WTC11 (cell line): ENCODE results near the gene LCLAT1. TPM values are rescaled to one million over a fixed set of nuclear protein-coding genes. Genes with fewer than 3 reads are reported as not detected.
A peak's percentile ranks its signal among the peaks of the same experiment; 100 is the strongest.
"Not testable (repeated sequence)": the region's sequence is repeated elsewhere in the genome, so short reads cannot be mapped to it uniquely, and the experiment has no call there.

ENCODE experiments used
- ATAC-seq: fragments of 200-7000 bp; cut with Tn5 transposase; 2 replicates; pipeline ENCODE4 v1.10.0; 2021; ENCODE audit warnings: mild to moderate bottlenecking, moderate library complexity
- CTCF ChIA-PET: fragments of 300-600 bp; sonication (Branson Sonifier 250); formaldehyde crosslinking; loops from one replicate; lab custom pipeline; 2021; ENCODE audit warnings: antibody characterized with exemption; lab: Charles Lee
- POLR2A ChIA-PET: fragments of 350-600 bp; sonication (Branson Sonifier 250); formaldehyde crosslinking; loops from one replicate; lab custom pipeline; 2021; ENCODE audit warnings: antibody characterized with exemption; lab: Charles Lee
- DNase-seq: peaks from one replicate; pipeline ENCODE4 v3.0.0; 2021; ENCODE audit warnings: low spot score
- H3K27ac Mint-ChIP-seq: 2 replicates; pipeline ENCODE4 v1.8.0; 2021; ENCODE audit warnings: mixed read lengths
- H3K27me3 Mint-ChIP-seq: 2 replicates; pipeline ENCODE4 v1.8.0; 2021; ENCODE audit warnings: low read depth, mild to moderate bottlenecking, moderate library complexity, mixed read lengths
- H3K36me3 Mint-ChIP-seq: 2 replicates; pipeline ENCODE4 v1.8.0; 2021; ENCODE audit warnings: mixed read lengths
- H3K4me1 Mint-ChIP-seq: 2 replicates; pipeline ENCODE4 v1.8.0; 2022; ENCODE audit warnings: mixed read lengths
- H3K4me3 Mint-ChIP-seq: 2 replicates; pipeline ENCODE4 v1.8.0; 2021; ENCODE audit warnings: mild to moderate bottlenecking, moderate library complexity, mixed read lengths
- H3K9me3 Mint-ChIP-seq: 2 replicates; pipeline ENCODE4 v1.8.0; 2021; ENCODE audit warnings: mixed read lengths
- ETV6 ChIP-seq: sonication (generic); formaldehyde crosslinking; IDR thresholded peaks from 2 replicates; pipeline ENCODE4 v1.8.1; 2022; ENCODE audit warnings: mild to moderate bottlenecking, missing genetic modification reagents
- GABPB1 ChIP-seq: sonication (generic); formaldehyde crosslinking; IDR thresholded peaks from 2 replicates; pipeline ENCODE4 v1.8.1; 2023; ENCODE audit warnings: mild to moderate bottlenecking, missing genetic modification reagents
- GRHL2 ChIP-seq: fragments of 250-450 bp; sonication (Bioruptor Pico); IDR thresholded peaks from 2 replicates; pipeline ENCODE4 v1.8.0; 2022; ENCODE audit warnings: mild to moderate bottlenecking, moderate library complexity; ENCODE audit not compliant: insufficient replicate concordance, severe bottlenecking
- IRF2 ChIP-seq: sonication (generic); formaldehyde crosslinking; IDR thresholded peaks from 2 replicates; pipeline ENCODE4 v1.8.0; 2022; ENCODE audit warnings: low read depth, missing genetic modification reagents, borderline replicate concordance
- MAX ChIP-seq: sonication (generic); formaldehyde crosslinking; IDR thresholded peaks from 2 replicates; pipeline ENCODE4 v1.8.0; 2022; ENCODE audit warnings: mild to moderate bottlenecking, missing genetic modification reagents
- MLX ChIP-seq: sonication (generic); formaldehyde crosslinking; IDR thresholded peaks from 2 replicates; pipeline ENCODE4 v1.8.1; 2023; ENCODE audit warnings: mild to moderate bottlenecking, missing genetic modification reagents, moderate library complexity
- NFATC4 ChIP-seq: fragments of 250-450 bp; sonication (Bioruptor Pico); IDR thresholded peaks from 2 replicates; pipeline ENCODE4 v1.9.0; 2021; ENCODE audit warnings: mild to moderate bottlenecking
- NFYB ChIP-seq: sonication (generic); formaldehyde crosslinking; conservative IDR thresholded peaks from 2 replicates; pipeline ENCODE4 v1.8.0; 2022; ENCODE audit warnings: low read depth, missing genetic modification reagents
- SMAD3 ChIP-seq: sonication (generic); formaldehyde crosslinking; IDR thresholded peaks from 2 replicates; pipeline ENCODE4 v1.8.0; 2022; ENCODE audit warnings: missing genetic modification reagents, mild to moderate bottlenecking, borderline replicate concordance
- SMAD4 ChIP-seq: sonication (generic); formaldehyde crosslinking; IDR thresholded peaks from 2 replicates; pipeline ENCODE4 v1.8.0; 2022; ENCODE audit warnings: mild to moderate bottlenecking, missing genetic modification reagents
- SOX15 ChIP-seq: fragments of 250-450 bp; sonication (Bioruptor Pico); IDR thresholded peaks from 2 replicates; pipeline ENCODE4 v1.9.0; 2021; ENCODE audit warnings: mild to moderate bottlenecking
- TEAD1 ChIP-seq: sonication (generic); formaldehyde crosslinking; IDR thresholded peaks from 2 replicates; pipeline ENCODE4 v1.8.0; 2022; ENCODE audit warnings: mild to moderate bottlenecking, missing genetic modification reagents
- ZNF219 ChIP-seq: sonication (generic); formaldehyde crosslinking; IDR thresholded peaks from 2 replicates; pipeline ENCODE4 v1.8.0; 2023; ENCODE audit warnings: missing genetic modification reagents, mild to moderate bottlenecking, borderline replicate concordance
- ZNF232 ChIP-seq: sonication (generic); formaldehyde crosslinking; IDR thresholded peaks from 2 replicates; pipeline ENCODE4 v1.8.0; 2022; ENCODE audit warnings: mild to moderate bottlenecking, missing genetic modification reagents
- ZNF263 ChIP-seq: sonication (generic); formaldehyde crosslinking; IDR thresholded peaks from 2 replicates; pipeline ENCODE4 v1.8.1; 2022; ENCODE audit warnings: low read depth, mild to moderate bottlenecking, moderate library complexity, missing genetic modification reagents
- ZNF416 ChIP-seq: fragments of 250-450 bp; sonication (Bioruptor Pico); IDR thresholded peaks from 2 replicates; pipeline ENCODE4 v1.9.0; 2021; ENCODE audit warnings: mild to moderate bottlenecking, inconsistent platforms
- ZNF671 ChIP-seq: fragments of 250-450 bp; sonication (Bioruptor Pico); IDR thresholded peaks from 2 replicates; pipeline ENCODE4 v1.8.0; 2021; ENCODE audit warnings: mild to moderate bottlenecking
- total RNA-seq: library from RNA; stranded (reverse); gene quantifications from 3 replicates; pipeline ENCODE4 v1.2.3, GENCODE V29; 2021
- TF ChIP-seq, protein P1 (sequence below): sonication (generic); formaldehyde crosslinking; IDR thresholded peaks from 2 replicates; pipeline ENCODE4 v1.8.1; 2022; ENCODE audit warnings: low read depth, missing genetic modification reagents, borderline replicate concordance
- TF ChIP-seq, protein P2 (sequence below): sonication (generic); formaldehyde crosslinking; IDR thresholded peaks from 2 replicates; pipeline ENCODE4 v1.8.1; 2023; ENCODE audit warnings: mild to moderate bottlenecking, missing genetic modification reagents
- TF ChIP-seq, protein P3 (sequence below): sonication (generic); formaldehyde crosslinking; IDR thresholded peaks from 2 replicates; pipeline ENCODE4 v1.8.0; 2022; ENCODE audit warnings: mild to moderate bottlenecking, missing genetic modification reagents

The LCLAT1 gene
- total RNA-seq, 1 experiment from 2014 or later = 22.3 TPM

DNA sequence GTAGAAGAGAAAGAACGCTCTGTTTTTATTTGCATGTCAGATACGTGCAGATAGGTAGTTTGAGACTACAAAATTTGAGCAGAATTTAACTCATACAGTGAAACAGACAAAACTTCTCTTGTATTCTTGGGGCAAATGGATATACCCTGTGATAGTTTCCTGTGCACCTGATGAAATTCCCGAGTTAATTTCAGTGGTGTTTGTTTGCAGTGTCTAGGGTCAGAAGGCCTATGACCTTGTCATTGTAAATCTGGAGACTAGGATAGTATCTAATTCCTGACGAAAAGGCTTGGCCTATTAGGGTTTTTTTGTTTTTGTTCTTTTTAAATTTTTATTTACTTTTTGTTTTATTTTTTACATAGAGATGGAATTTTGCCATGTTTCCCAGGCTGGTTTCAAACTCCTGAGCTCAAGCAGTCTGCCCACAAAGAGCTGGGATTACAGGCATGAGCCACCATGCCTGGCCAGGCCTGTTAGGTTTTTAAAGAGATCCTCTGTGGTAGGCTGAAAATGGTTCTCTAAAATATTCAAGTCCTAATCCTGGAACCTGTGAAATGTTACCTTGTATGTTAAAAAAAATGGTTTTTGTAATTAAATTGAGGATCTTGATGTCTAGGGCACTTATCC, 17.6 kb downstream of the LCLAT1 start:
- no peak for TF ChIP-seq SMAD3 (CRISPR knock-in tag)
- peak; percentile 98 for TF ChIP-seq GABPB1 (CRISPR knock-in tag)
- TF ChIP-seq IRF2 = no peak
- TF ChIP-seq SOX15 = no peak
- no peak for TF ChIP-seq SMAD4 (CRISPR knock-in tag)
- POLR2A ChIA-PET = interaction anchor here (0.5 kb wide), 1 partner anchor 1363 kb away, joined by 5 read pairs; no protein-coding TSS in a partner anchor
- Mint-ChIP-seq H3K27me3 (no peaks in the 10 kb centered on the region), H3K4me1 (peaks cover 40% of the 10 kb centered on the region), H3K9me3 (peaks cover 22% of the 10 kb centered on the region; the same call in 1 of the 2 replicates), H3K36me3 (peaks cover 19% of the 10 kb centered on the region), H3K27ac (peak overlapping the region; percentile 66), H3K4me3 (no peak overlapping the region)
- CTCF ChIA-PET = interaction anchor here (0.6 kb wide), 2 partner anchors 229 to 247 kb away, joined by 3 read pairs; no protein-coding TSS in a partner anchor
- DNase-seq (no peak), ATAC-seq (no peak)

DNA sequence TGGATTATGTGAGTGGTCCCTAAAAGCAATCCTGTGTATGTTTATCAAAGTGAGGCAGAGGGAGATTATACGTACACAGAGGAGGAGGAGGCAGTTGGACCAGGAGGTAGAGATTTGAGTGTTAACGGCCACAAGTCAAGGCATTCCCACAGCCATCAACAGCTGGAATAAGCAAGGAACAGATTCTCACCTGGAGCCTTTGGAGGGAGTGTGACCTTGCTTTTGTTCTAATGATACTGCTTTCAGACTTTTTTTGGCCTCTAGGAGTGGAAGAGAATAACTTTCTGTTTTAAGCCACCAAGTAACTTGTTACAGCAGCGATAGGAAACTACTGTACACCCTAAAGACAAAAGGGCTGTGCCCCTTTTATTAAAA, 18.1 kb downstream of the LCLAT1 start:
- Mint-ChIP-seq H3K36me3 (peaks cover 19% of the 10 kb centered on the region), H3K4me1 (peaks cover 39% of the 10 kb centered on the region), H3K27ac (peak overlapping the region; percentile 66), H3K27me3 (no peaks in the 10 kb centered on the region), H3K9me3 (peaks cover 26% of the 10 kb centered on the region), H3K4me3 (no peak overlapping the region)
- TF ChIP-seq ZNF416 (no peak), MLX (CRISPR knock-in tag) (no peak), TEAD1 (CRISPR knock-in tag) (no peak), SOX15 (no peak), MAX (CRISPR knock-in tag) (no peak), ETV6 (CRISPR knock-in tag) (no peak), NFATC4 (CRISPR knock-in tag) (no peak)
- TF ChIP-seq, protein P1, sequence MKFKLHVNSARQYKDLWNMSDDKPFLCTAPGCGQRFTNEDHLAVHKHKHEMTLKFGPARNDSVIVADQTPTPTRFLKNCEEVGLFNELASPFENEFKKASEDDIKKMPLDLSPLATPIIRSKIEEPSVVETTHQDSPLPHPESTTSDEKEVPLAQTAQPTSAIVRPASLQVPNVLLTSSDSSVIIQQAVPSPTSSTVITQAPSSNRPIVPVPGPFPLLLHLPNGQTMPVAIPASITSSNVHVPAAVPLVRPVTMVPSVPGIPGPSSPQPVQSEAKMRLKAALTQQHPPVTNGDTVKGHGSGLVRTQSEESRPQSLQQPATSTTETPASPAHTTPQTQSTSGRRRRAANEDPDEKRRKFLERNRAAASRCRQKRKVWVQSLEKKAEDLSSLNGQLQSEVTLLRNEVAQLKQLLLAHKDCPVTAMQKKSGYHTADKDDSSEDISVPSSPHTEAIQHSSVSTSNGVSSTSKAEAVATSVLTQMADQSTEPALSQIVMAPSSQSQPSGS (CRISPR knock-in tag) = no peak
- CTCF ChIA-PET = interaction anchor here (0.6 kb wide), 2 partner anchors 228 to 247 kb away, joined by 3 read pairs; no protein-coding TSS in a partner anchor
- ATAC-seq = no peak; the same call in 1 of the 2 replicates
- POLR2A ChIA-PET = interaction anchor here (0.5 to 0.6 kb wide), 2 partner anchors 41 to 1362 kb away, joined by 3 to 5 read pairs; no protein-coding TSS in a partner anchor
- no peak for DNase-seq

DNA sequence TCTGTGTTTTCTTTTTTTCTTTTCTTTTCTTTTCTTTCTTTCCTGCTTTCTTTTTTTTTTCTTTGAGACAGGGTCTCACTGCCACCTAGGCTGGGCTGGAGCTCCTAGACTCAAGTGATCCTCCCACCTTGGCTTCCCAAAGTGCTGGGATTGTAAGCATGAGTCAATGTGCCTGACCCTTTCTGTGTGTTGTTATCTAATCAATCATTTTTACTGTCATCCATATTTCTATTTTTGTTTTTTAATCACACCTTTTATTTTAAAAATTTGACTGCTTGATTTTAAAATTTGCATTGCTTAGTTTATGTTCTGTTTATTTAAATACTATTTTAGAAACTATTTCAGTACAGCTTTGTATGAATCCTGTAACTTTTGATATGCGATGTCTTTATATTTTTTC, 19.2 kb downstream of the LCLAT1 start:
- no peak overlapping the region for H3K4me3 Mint-ChIP-seq
- ATAC-seq (0 out of 2 replicates have a peak, but pooled peaks have one; percentile 32), DNase-seq (no peak)
- H3K27me3 Mint-ChIP-seq = no peaks in the 10 kb centered on the region
- ChIA-PET CTCF (interaction anchor here (0.7 to 0.9 kb wide), 2 partner anchors 258 to 259 kb away, joined by 3 to 5 read pairs; no protein-coding TSS in a partner anchor), POLR2A (no interaction called here)
- peaks cover 30% of the 10 kb centered on the region for H3K4me1 Mint-ChIP-seq
- H3K27ac Mint-ChIP-seq = peak overlapping the region; percentile 88; the same call in 1 of the 2 replicates
- H3K9me3 Mint-ChIP-seq = peaks cover 26% of the 10 kb centered on the region
- H3K36me3 Mint-ChIP-seq = peaks cover 14% of the 10 kb centered on the region
- TF ChIP-seq, protein P2, sequence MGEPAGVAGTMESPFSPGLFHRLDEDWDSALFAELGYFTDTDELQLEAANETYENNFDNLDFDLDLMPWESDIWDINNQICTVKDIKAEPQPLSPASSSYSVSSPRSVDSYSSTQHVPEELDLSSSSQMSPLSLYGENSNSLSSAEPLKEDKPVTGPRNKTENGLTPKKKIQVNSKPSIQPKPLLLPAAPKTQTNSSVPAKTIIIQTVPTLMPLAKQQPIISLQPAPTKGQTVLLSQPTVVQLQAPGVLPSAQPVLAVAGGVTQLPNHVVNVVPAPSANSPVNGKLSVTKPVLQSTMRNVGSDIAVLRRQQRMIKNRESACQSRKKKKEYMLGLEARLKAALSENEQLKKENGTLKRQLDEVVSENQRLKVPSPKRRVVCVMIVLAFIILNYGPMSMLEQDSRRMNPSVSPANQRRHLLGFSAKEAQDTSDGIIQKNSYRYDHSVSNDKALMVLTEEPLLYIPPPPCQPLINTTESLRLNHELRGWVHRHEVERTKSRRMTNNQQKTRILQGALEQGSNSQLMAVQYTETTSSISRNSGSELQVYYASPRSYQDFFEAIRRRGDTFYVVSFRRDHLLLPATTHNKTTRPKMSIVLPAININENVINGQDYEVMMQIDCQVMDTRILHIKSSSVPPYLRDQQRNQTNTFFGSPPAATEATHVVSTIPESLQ (CRISPR knock-in tag) = no peak
- TF ChIP-seq, protein P3, sequence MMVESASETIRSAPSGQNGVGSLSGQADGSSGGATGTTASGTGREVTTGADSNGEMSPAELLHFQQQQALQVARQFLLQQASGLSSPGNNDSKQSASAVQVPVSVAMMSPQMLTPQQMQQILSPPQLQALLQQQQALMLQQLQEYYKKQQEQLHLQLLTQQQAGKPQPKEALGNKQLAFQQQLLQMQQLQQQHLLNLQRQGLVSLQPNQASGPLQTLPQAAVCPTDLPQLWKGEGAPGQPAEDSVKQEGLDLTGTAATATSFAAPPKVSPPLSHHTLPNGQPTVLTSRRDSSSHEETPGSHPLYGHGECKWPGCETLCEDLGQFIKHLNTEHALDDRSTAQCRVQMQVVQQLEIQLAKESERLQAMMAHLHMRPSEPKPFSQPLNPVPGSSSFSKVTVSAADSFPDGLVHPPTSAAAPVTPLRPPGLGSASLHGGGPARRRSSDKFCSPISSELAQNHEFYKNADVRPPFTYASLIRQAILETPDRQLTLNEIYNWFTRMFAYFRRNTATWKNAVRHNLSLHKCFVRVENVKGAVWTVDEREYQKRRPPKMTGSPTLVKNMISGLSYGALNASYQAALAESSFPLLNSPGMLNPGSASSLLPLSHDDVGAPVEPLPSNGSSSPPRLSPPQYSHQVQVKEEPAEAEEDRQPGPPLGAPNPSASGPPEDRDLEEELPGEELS (CRISPR knock-in tag) = no peak
- no peak for TF ChIP-seq GABPB1 (CRISPR knock-in tag)
- no peak for TF ChIP-seq ZNF219 (CRISPR knock-in tag)
- no peak for TF ChIP-seq ZNF671 (CRISPR knock-in tag)
- no peak for TF ChIP-seq NFYB (CRISPR knock-in tag)
- no peak for TF ChIP-seq ZNF263 (CRISPR knock-in tag)
- TF ChIP-seq GRHL2 = no peak
- no peak for TF ChIP-seq ZNF232

GRCh38 chr2:30467062-30467826, 20.2 kb downstream of the LCLAT1 start:
- ATAC-seq, POLR2A ChIA-PET: not testable (repeated sequence)

More at GRCh38 chr2:30467062-30467826, 20.2 kb downstream of the LCLAT1 start:
- H3K4me1 Mint-ChIP-seq = peaks cover 30% of the 10 kb centered on the region
- H3K36me3 Mint-ChIP-seq = peaks cover 12% of the 10 kb centered on the region
- H3K4me3 Mint-ChIP-seq, DNase-seq, H3K27me3 Mint-ChIP-seq, H3K27ac Mint-ChIP-seq, CTCF ChIA-PET: not testable (repeated sequence)
- peaks cover 25% of the 10 kb centered on the region for H3K9me3 Mint-ChIP-seq
